HEK293T (cell line): ENCODE data around the gene SFT2D1.

Experiments
- ARNT ChIP-seq: fragments of 450-650 bp; IDR thresholded peaks from 2 replicates; pipeline ENCODE4 v1.6.1; 2017; ENCODE audit warnings: mild to moderate bottlenecking
- BHLHE40 ChIP-seq: fragments of 450-650 bp; IDR thresholded peaks from 2 replicates; pipeline ENCODE4 v1.6.1; 2016; ENCODE audit warnings: mild to moderate bottlenecking, moderate library complexity, borderline replicate concordance
- FOXK2 ChIP-seq: fragments of 450-650 bp; IDR thresholded peaks from 2 replicates; pipeline ENCODE4 v1.6.1; 2016; ENCODE audit warnings: mild to moderate bottlenecking
- SP1 ChIP-seq: fragments of 450-650 bp; IDR thresholded peaks from 2 replicates; pipeline ENCODE4 v1.6.1; 2017
- ZNF384 ChIP-seq: fragments of 450-650 bp; IDR thresholded peaks from 2 replicates; pipeline ENCODE4 v1.6.1; 2016

DNA sequence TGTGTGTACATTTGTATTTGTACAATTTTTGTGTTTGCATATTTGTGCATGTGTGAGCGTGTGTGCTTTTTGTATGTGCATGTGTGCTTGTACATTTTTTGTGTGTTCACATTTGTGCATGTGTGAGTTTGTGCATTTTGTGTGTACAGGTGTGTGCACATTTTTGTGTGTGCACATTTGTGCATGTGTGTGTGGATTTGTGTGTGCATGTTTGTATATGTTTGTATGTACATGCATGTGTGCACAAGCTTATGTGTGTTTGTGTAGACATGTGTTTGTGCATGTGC is 63.0 kb downstream of the SFT2D1 start:
- TF ChIP-seq SP1: no peak
- no peak for TF ChIP-seq ZNF384
- TF ChIP-seq FOXK2: no peak
- TF ChIP-seq ARNT: no peak
- TF ChIP-seq BHLHE40: no peak
